ENCODE measurements around the gene CIZ1. TPM values are rescaled to one million over a fixed set of nuclear protein-coding genes. Genes with fewer than 3 reads are reported as not detected.

Gene CIZ1
- total and polyA plus RNA-seq, 11 donors, result 42.6 to 101 (median 73.8) TPM

DNA sequence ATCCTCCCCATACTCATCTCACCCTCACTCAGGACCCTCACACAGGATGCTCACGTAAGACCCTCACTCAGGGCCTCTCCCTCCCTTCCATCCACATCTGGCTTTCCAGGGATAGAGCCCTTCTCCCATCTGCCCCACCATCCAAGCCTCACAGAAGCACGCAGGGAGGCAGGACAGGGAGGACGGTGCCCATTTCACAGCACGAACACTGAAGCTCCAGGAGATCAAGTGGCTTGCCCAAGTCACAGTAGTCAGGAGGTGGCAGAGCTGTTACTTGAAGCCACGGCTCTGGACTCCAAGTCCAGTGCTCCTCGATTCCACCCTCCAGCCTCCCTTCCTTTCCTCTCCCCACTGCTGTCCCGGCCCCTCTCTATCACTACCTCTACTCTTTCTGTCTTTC lies 33.5 kb upstream of the CIZ1 start:
- TF ChIP-seq POLR2A (IDR thresholded peaks at IDR 0.05), result no peak
- TF ChIP-seq CTCF (IDR thresholded peaks at IDR 0.05), result no peak
- H3K27ac ChIP-seq, result no peak overlapping the region
- ATAC-seq, result no peak
- no peaks in the 10 kb centered on the region for H3K4me1 ChIP-seq
- intact Hi-C loops (cut with DNase I), result no loop called here
- no peak for DNase-seq
- 86 to 93% (median 90%) methylated on average over 7 of the region's 7 CpGs for WGBS, 4 donors
- peaks cover 0 to 25% (median 0%) of the 10 kb centered on the region in 9 donors for H3K36me3 ChIP-seq
- no peak overlapping the region for H3K4me3 ChIP-seq
- H3K9me3 ChIP-seq, result no peaks in the 10 kb centered on the region
- H3K27me3 ChIP-seq, result no peaks in the 10 kb centered on the region

DNA sequence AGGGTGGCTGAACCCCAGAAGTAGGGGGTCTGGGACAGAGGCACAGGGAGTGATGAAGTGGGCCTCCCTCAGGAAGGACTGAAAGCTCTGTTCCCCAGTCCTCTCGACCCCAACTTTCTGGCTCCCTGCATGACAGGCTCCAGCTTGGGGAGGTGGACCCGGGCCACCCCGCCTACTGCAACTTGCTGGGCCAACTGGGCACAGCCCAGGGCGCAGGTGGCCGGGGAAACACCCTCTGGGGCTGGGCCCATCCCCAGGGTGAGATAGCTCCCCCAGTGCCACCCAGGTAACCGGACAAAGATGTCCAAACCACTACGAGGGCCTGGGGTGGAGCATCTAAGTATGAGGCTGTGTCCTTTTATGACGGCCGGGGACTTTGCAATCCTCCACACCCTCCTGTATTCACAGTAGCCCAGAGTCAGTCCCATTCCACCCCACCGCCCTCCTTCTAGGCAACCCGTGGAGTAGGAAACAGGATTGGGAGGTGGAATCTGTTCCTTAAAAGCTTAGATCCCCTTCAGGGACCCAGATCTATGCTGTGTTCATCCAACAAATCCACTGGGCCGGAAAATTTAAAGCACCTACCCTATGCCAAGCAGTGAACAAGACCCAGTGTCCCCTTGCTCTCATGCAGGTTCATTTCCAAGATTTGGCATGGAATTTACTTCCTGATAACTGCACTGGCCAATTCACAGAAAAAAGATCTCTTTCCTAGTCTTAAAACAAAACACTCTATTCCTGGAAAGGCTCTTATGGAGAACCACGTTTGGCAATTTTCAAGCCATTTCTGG lies 31.7 kb upstream of the CIZ1 start:
- intact Hi-C loops (cut with DNase I), result no loop called here
- DNase-seq, result no peak
- Histone ChIP-seq H3K4me3 (no peak overlapping the region), H3K27me3 (no peaks in the 10 kb centered on the region), H3K36me3 (peaks cover 0 to 25% (median 0%) of the 10 kb centered on the region in 9 donors), H3K9me3 (no peaks in the 10 kb centered on the region), H3K27ac (no peak overlapping the region), H3K4me1 (peaks cover 0 to 13% (median 8%) of the 10 kb centered on the region in 12 donors)
- WGBS, 4 donors, result 83 to 95% (median 91%) methylated on average over 11 to 13 of the region's 13 CpGs
- TF ChIP-seq POLR2A (IDR thresholded peaks at IDR 0.05), result no peak
- TF ChIP-seq CTCF (IDR thresholded peaks at IDR 0.05), result no peak
- no peak for ATAC-seq

DNA sequence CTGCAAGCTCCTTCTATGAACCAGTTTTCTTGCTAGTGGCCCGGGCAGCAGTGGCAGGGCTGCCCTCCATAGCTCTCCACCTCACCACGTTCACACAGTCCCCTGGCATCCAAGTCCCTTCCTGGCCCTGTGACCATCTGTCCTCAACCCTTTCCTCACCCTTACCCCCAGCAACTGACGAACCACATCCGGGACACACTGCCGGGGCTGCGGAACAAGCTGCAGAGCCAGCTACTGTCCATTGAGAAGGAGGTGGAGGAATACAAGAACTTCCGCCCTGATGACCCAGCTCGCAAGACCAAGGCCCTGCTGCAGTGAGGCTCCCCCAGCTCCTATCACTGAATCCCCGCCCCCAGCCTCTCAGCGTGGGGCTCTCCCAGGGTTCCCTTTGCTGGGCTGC lies 30.7 kb upstream of the CIZ1 start:
- peaks cover 0 to 25% (median 0%) of the 10 kb centered on the region in 9 donors for H3K36me3 ChIP-seq
- intact Hi-C loops (cut with DNase I), result no loop called here
- H3K27ac ChIP-seq, result no peak overlapping the region
- ATAC-seq (no peak), DNase-seq (no peak)
- peaks cover 0 to 20% (median 10%) of the 10 kb centered on the region in 12 donors for H3K4me1 ChIP-seq
- H3K27me3 ChIP-seq, result no peaks in the 10 kb centered on the region
- H3K4me3 ChIP-seq, result no peak overlapping the region
- H3K9me3 ChIP-seq, result no peaks in the 10 kb centered on the region
- 83 to 90% (median 84%) methylated on average over 8 to 10 of the region's 10 CpGs for WGBS, 4 donors
- no peak for TF ChIP-seq CTCF (IDR thresholded peaks at IDR 0.05)
- no peak for TF ChIP-seq POLR2A (IDR thresholded peaks at IDR 0.05)

- intact Hi-C loops (cut with DNase I), result no loop called here
Observed at GRCh38 chr9:128219831-128220230, 28.5 kb upstream of the CIZ1 start.

More at GRCh38 chr9:128219831-128220230, 28.5 kb upstream of the CIZ1 start:
- no peaks in the 10 kb centered on the region for H3K27me3 ChIP-seq
- no peak for TF ChIP-seq POLR2A (IDR thresholded peaks at IDR 0.05)
- no peak for TF ChIP-seq CTCF (IDR thresholded peaks at IDR 0.05)
- no peak for DNase-seq
- peaks cover 0 to 25% (median 0%) of the 10 kb centered on the region in 9 donors for H3K36me3 ChIP-seq
- no peak overlapping the region for H3K27ac ChIP-seq
- H3K4me1 ChIP-seq, result peaks cover 0 to 31% (median 14%) of the 10 kb centered on the region in 12 donors
- no peaks in the 10 kb centered on the region for H3K9me3 ChIP-seq
- H3K4me3 ChIP-seq, result no peak overlapping the region
- WGBS, 4 donors, result 90 to 97% (median 93%) methylated on average over 9 of the region's 9 CpGs
- no peak for ATAC-seq

Measured in heart left ventricle (tissue), 16 donors.